Measurements from ENCODE around the gene TRPC4AP.

GRCh38 chr20:35000311-35000921 lies 92.2 kb downstream of the TRPC4AP start:
- TF ChIP-seq CTCF (IDR thresholded peaks at IDR 0.05) (no peak), POLR2A (IDR thresholded peaks at IDR 0.05) (no peak)

All from thyroid gland (tissue), 4 donors.